ENCODE measurements around the gene EFNB2. TPM values are rescaled to one million over a fixed set of nuclear protein-coding genes. Genes with fewer than 3 reads are reported as not detected.

The EFNB2 gene
- total and polyA plus RNA-seq, 2 donors (not counting 3 experiments of a cell fraction or from before 2014, with no cell fraction given): 50.4 to 69.5 TPM

DNA sequence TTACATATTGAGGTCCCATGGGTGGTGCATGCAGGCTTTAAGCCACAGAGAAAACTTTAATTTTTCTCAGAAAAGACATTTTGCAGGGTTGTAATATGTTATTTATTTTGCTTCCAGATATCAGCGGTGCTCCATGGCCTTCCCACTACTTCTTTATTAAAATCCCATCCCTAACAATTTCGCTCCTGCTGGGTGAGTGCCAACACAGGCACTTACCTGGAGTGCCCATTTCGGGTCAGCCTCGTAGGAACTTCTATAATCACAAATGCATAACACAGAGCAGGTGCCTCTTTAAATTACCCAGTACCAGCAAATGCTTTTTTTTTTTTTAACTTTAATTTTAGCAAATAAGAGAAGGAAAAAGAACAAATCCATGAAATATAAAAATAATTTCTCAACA, 86.4 kb downstream of the EFNB2 start:
- Histone ChIP-seq H3K4me2 (ENCODE audit: insufficient read depth, low read length) (no peak overlapping the region), H3K4me3 (replicated peaks in 1 of 3; ENCODE audit: insufficient read depth in 1 of 3, low read depth in 1 of 3, low read length in 3 of 3) (no peak overlapping the region), H2AFZ (ENCODE audit: low read depth, low read length) (no peak overlapping the region), H3K79me2 (ENCODE audit: control insufficient read depth, insufficient read depth, low read length) (no peaks in the 10 kb centered on the region), H3K4me1 (ENCODE audit: control insufficient read depth, extremely low read depth, insufficient read depth, low read length) (no peaks in the 10 kb centered on the region), H4K20me1 (replicated peaks; ENCODE audit: control insufficient read depth, extremely low read depth, insufficient read depth, low read length) (no peaks in the 10 kb centered on the region), H3K9me3 (replicated peaks; ENCODE audit: control insufficient read depth, insufficient read depth, low read length) (no peaks in the 10 kb centered on the region), H3K27ac (ENCODE audit: insufficient read depth, low read depth, low read length) (no peak overlapping the region), H3K36me3 (ENCODE audit: control insufficient read depth in 2 of 2, extremely low read depth in 1 of 2, insufficient read depth in 2 of 2, low read length in 2 of 2) (no peaks in the 10 kb centered on the region), H3K9ac (replicated peaks; ENCODE audit: extremely low read depth, insufficient read depth, low read length) (no peak overlapping the region), H3K9me1 (replicated peaks; ENCODE audit: control insufficient read depth, extremely low read depth, insufficient read depth, low read length) (no peaks in the 10 kb centered on the region), H3K27me3 (ENCODE audit: control insufficient read depth in 2 of 2, insufficient read depth in 2 of 2, low read length in 2 of 2) (peaks cover 0 to 1% of the 10 kb centered on the region in 2 experiments)
- no TSS peak for BruUV-seq (replicated peaks)
- dilution Hi-C loops (cut with MboI; ENCODE audit: extremely low pct_ligation_motif_present, low sequenced_read_pairs): no loop called here
- CTCF ChIA-PET: no interaction called here
- TF ChIP-seq, protein P1, sequence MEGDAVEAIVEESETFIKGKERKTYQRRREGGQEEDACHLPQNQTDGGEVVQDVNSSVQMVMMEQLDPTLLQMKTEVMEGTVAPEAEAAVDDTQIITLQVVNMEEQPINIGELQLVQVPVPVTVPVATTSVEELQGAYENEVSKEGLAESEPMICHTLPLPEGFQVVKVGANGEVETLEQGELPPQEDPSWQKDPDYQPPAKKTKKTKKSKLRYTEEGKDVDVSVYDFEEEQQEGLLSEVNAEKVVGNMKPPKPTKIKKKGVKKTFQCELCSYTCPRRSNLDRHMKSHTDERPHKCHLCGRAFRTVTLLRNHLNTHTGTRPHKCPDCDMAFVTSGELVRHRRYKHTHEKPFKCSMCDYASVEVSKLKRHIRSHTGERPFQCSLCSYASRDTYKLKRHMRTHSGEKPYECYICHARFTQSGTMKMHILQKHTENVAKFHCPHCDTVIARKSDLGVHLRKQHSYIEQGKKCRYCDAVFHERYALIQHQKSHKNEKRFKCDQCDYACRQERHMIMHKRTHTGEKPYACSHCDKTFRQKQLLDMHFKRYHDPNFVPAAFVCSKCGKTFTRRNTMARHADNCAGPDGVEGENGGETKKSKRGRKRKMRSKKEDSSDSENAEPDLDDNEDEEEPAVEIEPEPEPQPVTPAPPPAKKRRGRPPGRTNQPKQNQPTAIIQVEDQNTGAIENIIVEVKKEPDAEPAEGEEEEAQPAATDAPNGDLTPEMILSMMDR (IDR thresholded peaks at IDR 0.05; ENCODE audit: extremely low read depth in 1 of 2, insufficient read depth in 1 of 2, low read depth in 1 of 2, low read length in 2 of 2): no peak
- TF ChIP-seq, protein P2, sequence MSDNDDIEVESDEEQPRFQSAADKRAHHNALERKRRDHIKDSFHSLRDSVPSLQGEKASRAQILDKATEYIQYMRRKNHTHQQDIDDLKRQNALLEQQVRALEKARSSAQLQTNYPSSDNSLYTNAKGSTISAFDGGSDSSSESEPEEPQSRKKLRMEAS (IDR thresholded peaks at IDR 0.05; ENCODE audit: insufficient read depth, insufficient read length): no peak
- no peak for TF ChIP-seq POLR2AphosphoS5 (IDR thresholded peaks at IDR 0.05; ENCODE audit: insufficient read depth, low read depth, low read length)
- TF ChIP-seq JUN (IDR thresholded peaks at IDR 0.05; ENCODE audit: borderline replicate concordance, insufficient read depth, insufficient read length, low read depth): no peak
- TF ChIP-seq POLR2A (IDR thresholded peaks at IDR 0.05; ENCODE audit: low read depth, low read length): no peak
- TF ChIP-seq GATA2 (IDR thresholded peaks at IDR 0.05; ENCODE audit: insufficient read depth, insufficient read length, low read depth, low read length): no peak
- no peak for TF ChIP-seq EZH2 (IDR thresholded peaks at IDR 0.05; ENCODE audit: borderline replicate concordance, low read depth, low read length, severe bottlenecking)
- no peak for TF ChIP-seq FOS (IDR thresholded peaks at IDR 0.05; ENCODE audit: borderline replicate concordance, insufficient read depth, low read length)
- TF ChIP-seq MYC (IDR thresholded peaks at IDR 0.05; ENCODE audit: low read depth, low read length): no peak
- POLR2A ChIA-PET: no interaction called here
- FAIRE-seq (no peak), DNase-seq (ENCODE audit: low read depth, low spot score) (no peak)
- intact Hi-C loops (cut with micrococcal nuclease): no loop called here
